Activated CD8-positive, alpha-beta memory T cell treated with anti-CD3 and anti-CD28 coated beads, Interleukin-2, amount 50 U/mL, for 48 hours (primary cell): ENCODE measurements around the gene SLC48A1.

Experiments
- DNase-seq: peaks from one replicate; pipeline ENCODE4 v3.0.0-alpha.2; 2020

SLC48A1 gene

DNA sequence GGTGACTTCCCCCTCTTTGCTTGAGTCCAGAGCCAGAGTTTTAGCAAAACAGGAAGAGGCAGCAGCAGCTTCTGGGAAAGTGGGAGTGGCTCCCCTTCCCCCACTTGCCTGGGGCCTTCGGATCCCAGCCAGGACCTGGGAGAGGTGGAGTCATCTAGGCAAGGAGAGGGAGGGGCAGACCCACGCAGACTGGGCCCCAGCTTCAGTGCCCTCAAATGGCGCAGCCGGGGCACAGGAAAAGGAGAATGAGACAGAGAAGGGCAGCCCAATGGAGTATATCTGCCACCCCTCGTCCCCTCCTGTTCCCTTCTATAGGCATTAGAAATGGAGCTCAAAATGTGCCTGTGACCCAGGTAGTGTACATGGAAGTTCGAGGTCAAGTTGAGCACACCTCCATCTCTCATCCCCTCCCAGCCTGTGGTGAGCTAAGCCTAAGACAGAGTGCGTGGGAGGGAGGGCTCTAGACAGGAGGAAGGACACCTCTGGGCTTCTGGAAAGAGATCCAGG lies 56.0 kb downstream of the SLC48A1 start:
- DNase-seq = no peak

DNA sequence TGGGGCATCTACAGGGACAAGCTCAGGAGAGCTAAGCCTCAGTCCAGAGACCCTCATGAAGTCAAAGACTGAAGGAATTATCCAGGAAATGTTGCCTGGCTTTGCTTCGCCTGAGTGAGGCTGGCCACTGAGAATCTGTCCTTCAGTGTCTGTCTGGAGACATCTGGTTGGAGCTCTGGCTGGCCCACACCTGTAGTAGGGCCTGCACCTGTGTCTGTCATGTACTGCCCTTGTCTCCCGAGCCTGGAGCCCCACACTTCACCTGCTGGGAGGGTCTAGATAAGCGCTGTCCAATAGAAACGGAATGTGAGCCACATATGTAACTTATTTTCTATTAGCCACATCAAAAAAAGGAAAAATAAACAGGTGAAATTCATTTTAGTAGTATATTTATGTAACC lies 56.5 kb downstream of the SLC48A1 start:
- no peak for DNase-seq
